H9 (cell line): ENCODE data around the gene GALNT4. TPM values are rescaled to one million over a fixed set of nuclear protein-coding genes. Genes with fewer than 3 reads are reported as not detected.

Source experiments
- DNase-seq: peaks from one replicate; pipeline ENCODE4 v3.0.0-alpha.2; 2017
- H2AFZ ChIP-seq: one replicate; pipeline ENCODE4 v1.6.1; 2013; ENCODE audit warnings: mild to moderate bottlenecking, low read length, control low read depth, moderate library complexity
- H2AK5ac ChIP-seq: 2 replicates; pipeline ENCODE4 v1.6.1; 2013; ENCODE audit warnings: low read length, control low read depth, mixed read lengths; ENCODE audit not compliant: insufficient read length
- H2BK120ac ChIP-seq: one replicate; pipeline ENCODE4 v1.6.1; 2013; ENCODE audit warnings: low read depth, mild to moderate bottlenecking, low read length, control low read depth, inconsistent platforms; ENCODE audit not compliant: poor library complexity, severe bottlenecking
- H2BK12ac ChIP-seq: 2 replicates; pipeline ENCODE4 v1.6.1; 2013; ENCODE audit warnings: low read length, control low read depth, mixed read lengths, low read depth; ENCODE audit not compliant: insufficient read length
- H2BK15ac ChIP-seq: 2 replicates; pipeline ENCODE4 v1.6.1; 2013; ENCODE audit warnings: low read depth, low read length, control low read depth
- H2BK20ac ChIP-seq: one replicate; pipeline ENCODE4 v1.6.1; 2013; ENCODE audit warnings: low read depth, mild to moderate bottlenecking, low read length, control low read depth, inconsistent platforms; ENCODE audit not compliant: poor library complexity, severe bottlenecking
- H2BK5ac ChIP-seq: 2 replicates; pipeline ENCODE4 v1.6.1; 2013; ENCODE audit warnings: low read length, control low read depth, mixed read lengths; ENCODE audit not compliant: insufficient read length
- H3K14ac ChIP-seq: 2 replicates; pipeline ENCODE4 v1.6.1; 2013; ENCODE audit warnings: low read length, control low read depth; ENCODE audit not compliant: insufficient read depth
- H3K18ac ChIP-seq: 2 replicates; pipeline ENCODE4 v1.6.1; 2013; ENCODE audit warnings: low read depth, mild to moderate bottlenecking, mixed read lengths, low read length, control low read depth; ENCODE audit not compliant: insufficient read length
- H3K23ac ChIP-seq: 2 replicates; pipeline ENCODE4 v1.6.1; 2013; ENCODE audit warnings: low read length, control low read depth, mixed read lengths, low read depth; ENCODE audit not compliant: insufficient read length
- H3K23me2 ChIP-seq: 2 replicates; pipeline ENCODE4 v1.6.1; 2013; ENCODE audit warnings: low read depth, mild to moderate bottlenecking, mixed read lengths, low read length, control low read depth; ENCODE audit not compliant: insufficient read length, poor library complexity, severe bottlenecking
- H3K27ac ChIP-seq: 2 replicates; pipeline ENCODE4 v1.5.1; 2013; ENCODE audit warnings: low read length, control low read depth, mixed read lengths, low read depth; ENCODE audit not compliant: insufficient read length
- H3K27me3 ChIP-seq: 2 replicates; pipeline ENCODE4 v1.6.1; 2013; ENCODE audit warnings: low read length, control low read depth, inconsistent platforms; ENCODE audit not compliant: insufficient read depth
- H3K4ac ChIP-seq: 2 replicates; pipeline ENCODE4 v1.6.1; 2013; ENCODE audit warnings: low read depth, mild to moderate bottlenecking, control low read depth, inconsistent platforms, low read length, moderate library complexity
- H3K4me1 ChIP-seq: 2 replicates; pipeline ENCODE4 v1.6.1; 2013; ENCODE audit warnings: low read length, control low read depth, inconsistent platforms; ENCODE audit not compliant: insufficient read depth
- H3K4me2 ChIP-seq: 2 replicates; pipeline ENCODE4 v1.6.1; 2013; ENCODE audit warnings: low read length, control low read depth, mixed read lengths; ENCODE audit not compliant: insufficient read length, insufficient read depth
- H3K56ac ChIP-seq: 2 replicates; pipeline ENCODE4 v1.6.1; 2013; ENCODE audit warnings: low read depth, mild to moderate bottlenecking, mixed read lengths, low read length, control low read depth; ENCODE audit not compliant: insufficient read length
- H3K79me1 ChIP-seq: 2 replicates; pipeline ENCODE4 v1.6.1; 2013; ENCODE audit warnings: low read depth, mild to moderate bottlenecking, moderate library complexity, low read length, control low read depth, inconsistent platforms; ENCODE audit not compliant: insufficient read depth, poor library complexity, severe bottlenecking
- H3K79me2 ChIP-seq: 2 replicates; pipeline ENCODE4 v1.6.1; 2013; ENCODE audit warnings: low read length, control low read depth, inconsistent platforms; ENCODE audit not compliant: insufficient read depth
- H3K9ac ChIP-seq: 2 replicates; pipeline ENCODE4 v1.6.1; 2013; ENCODE audit warnings: low read length, control low read depth, mixed read lengths; ENCODE audit not compliant: insufficient read length; ENCODE audit errors: extremely low read depth
- H3K9me3 ChIP-seq: one replicate; pipeline ENCODE4 v1.6.1; 2013; ENCODE audit warnings: low read depth, low read length, inconsistent platforms; ENCODE audit not compliant: control insufficient read depth
- H3T11ph ChIP-seq: one replicate; pipeline ENCODE4 v1.6.1; 2013; ENCODE audit warnings: mild to moderate bottlenecking, low read length, control low read depth, inconsistent platforms
- H4K20me1 ChIP-seq: one replicate; pipeline ENCODE4 v1.6.1; 2013; ENCODE audit not compliant: control insufficient read depth, insufficient read length, insufficient read depth
- H4K5ac ChIP-seq: 2 replicates; pipeline ENCODE4 v1.6.1; 2013; ENCODE audit warnings: low read depth, mild to moderate bottlenecking, mixed read lengths, low read length, control low read depth; ENCODE audit not compliant: insufficient read length
- H4K8ac ChIP-seq: replicated peaks from 2 replicates; pipeline ENCODE4 v1.6.1; 2013; ENCODE audit warnings: low read length, control low read depth, mixed read lengths, low read depth; ENCODE audit not compliant: insufficient read length
- H4K91ac ChIP-seq: 2 replicates; pipeline ENCODE4 v1.6.1; 2013; ENCODE audit warnings: low read depth, mild to moderate bottlenecking, moderate library complexity, mixed read lengths, low read length, control low read depth; ENCODE audit not compliant: insufficient read length
- H3K27ac Mint-ChIP-seq, 3 experiments: 2 replicates in 2 of 3; 3 replicates in 1 of 3; pipeline ENCODE4 v1.8.0; 2020 to 2021; ENCODE audit warnings: mixed read lengths in 3 of 3, mild to moderate bottlenecking in 1 of 3, moderate library complexity in 1 of 3
- H3K27me3 Mint-ChIP-seq: 2 replicates; pipeline ENCODE4 v1.8.0; 2021; ENCODE audit warnings: low read depth, mild to moderate bottlenecking, moderate library complexity, mixed read lengths
- H3K36me3 Mint-ChIP-seq, 3 experiments: 2 replicates in 2 of 3; 3 replicates in 1 of 3; pipeline ENCODE4 v1.8.0; 2020 to 2021; ENCODE audit warnings: low read depth in 3 of 3, mixed read lengths in 3 of 3; ENCODE audit not compliant: insufficient read depth in 1 of 3
- H3K4me1 Mint-ChIP-seq, 2 experiments: 2 replicates each; pipeline ENCODE4 v1.8.0; 2020; ENCODE audit warnings: mixed read lengths in 2 of 2
- H3K4me3 Mint-ChIP-seq, 2 experiments: 2 replicates in 1 of 2; 3 replicates in 1 of 2; pipeline ENCODE4 v1.8.0; 2020 to 2021; ENCODE audit warnings: mild to moderate bottlenecking in 2 of 2, mixed read lengths in 2 of 2, moderate library complexity in 1 of 2
- H3K9me3 Mint-ChIP-seq, 2 experiments: 2 replicates in 1 of 2; 3 replicates in 1 of 2; pipeline ENCODE4 v1.8.0; 2020; ENCODE audit warnings: mild to moderate bottlenecking in 2 of 2, mixed read lengths in 2 of 2, moderate library complexity in 1 of 2
- WGBS: extraction: QIAGEN DNeasy Blood & Tissue Kit; methylation state at CpG from one replicate; pipeline ENCODE4 v1.1.7; 2013; ENCODE audit warnings: missing lambda C conversion rate, low lambda C conversion rate, mixed read lengths; ENCODE audit not compliant: insufficient read length; ENCODE audit errors: extremely low coverage; 5-methylcytosine and 5-hydroxymethylcytosine counted together
- total RNA-seq: library from RNA; stranded (reverse); gene quantifications from 2 replicates; pipeline ENCODE4 v1.2.1, GENCODE V29; 2021
- TF ChIP-seq, protein P1 (sequence below): fragments of 200-600 bp; sonication (generic); conservative IDR thresholded peaks from 3 replicates; pipeline ENCODE4 v1.8.0; 2021; ENCODE audit warnings: antibody characterized with exemption, mild to moderate bottlenecking

Gene GALNT4
- total RNA-seq, 1 experiment from 2014 or later: 3.1 TPM

DNA sequence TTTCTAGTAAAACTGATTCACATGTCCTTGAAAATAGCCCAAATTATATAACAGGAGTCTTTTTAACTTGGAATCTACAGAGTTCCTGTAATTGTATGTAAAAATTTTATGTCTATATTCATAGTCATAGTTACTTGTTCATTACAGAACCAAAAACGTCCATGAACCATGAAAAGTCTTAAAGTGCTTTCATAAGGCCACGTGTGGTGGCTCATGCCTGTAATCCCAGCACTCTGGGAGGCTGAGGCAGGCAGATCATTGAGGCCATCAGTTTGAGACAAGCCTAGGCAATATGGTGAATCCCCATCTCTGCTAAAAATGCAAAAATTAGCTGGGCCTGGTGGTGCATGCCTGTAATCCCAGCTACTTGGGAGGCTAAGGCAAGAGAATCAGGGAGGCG lies 48.4 kb downstream of the GALNT4 start:
- no peak overlapping the region for H2AFZ ChIP-seq
- TF ChIP-seq, protein P1, sequence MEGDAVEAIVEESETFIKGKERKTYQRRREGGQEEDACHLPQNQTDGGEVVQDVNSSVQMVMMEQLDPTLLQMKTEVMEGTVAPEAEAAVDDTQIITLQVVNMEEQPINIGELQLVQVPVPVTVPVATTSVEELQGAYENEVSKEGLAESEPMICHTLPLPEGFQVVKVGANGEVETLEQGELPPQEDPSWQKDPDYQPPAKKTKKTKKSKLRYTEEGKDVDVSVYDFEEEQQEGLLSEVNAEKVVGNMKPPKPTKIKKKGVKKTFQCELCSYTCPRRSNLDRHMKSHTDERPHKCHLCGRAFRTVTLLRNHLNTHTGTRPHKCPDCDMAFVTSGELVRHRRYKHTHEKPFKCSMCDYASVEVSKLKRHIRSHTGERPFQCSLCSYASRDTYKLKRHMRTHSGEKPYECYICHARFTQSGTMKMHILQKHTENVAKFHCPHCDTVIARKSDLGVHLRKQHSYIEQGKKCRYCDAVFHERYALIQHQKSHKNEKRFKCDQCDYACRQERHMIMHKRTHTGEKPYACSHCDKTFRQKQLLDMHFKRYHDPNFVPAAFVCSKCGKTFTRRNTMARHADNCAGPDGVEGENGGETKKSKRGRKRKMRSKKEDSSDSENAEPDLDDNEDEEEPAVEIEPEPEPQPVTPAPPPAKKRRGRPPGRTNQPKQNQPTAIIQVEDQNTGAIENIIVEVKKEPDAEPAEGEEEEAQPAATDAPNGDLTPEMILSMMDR: no peak
- no peaks in the 10 kb centered on the region for H3K27me3 ChIP-seq
- H3T11ph ChIP-seq: no peak overlapping the region
- H3K56ac ChIP-seq: no peak overlapping the region
- H4K91ac ChIP-seq: no peak overlapping the region
- no peak overlapping the region for H3K4me2 ChIP-seq
- no peak overlapping the region for H3K14ac ChIP-seq
- no peak for DNase-seq
- no peaks in the 10 kb centered on the region for H3K36me3 Mint-ChIP-seq
- no peak overlapping the region for H3K27ac Mint-ChIP-seq
- H3K27me3 Mint-ChIP-seq: no peaks in the 10 kb centered on the region
- no peak overlapping the region for H3K23ac ChIP-seq
- WGBS: no CpG with 5 or more reads among the region's 3 CpGs
- H3K23me2 ChIP-seq: no peaks in the 10 kb centered on the region
- no peaks in the 10 kb centered on the region for H3K4me1 Mint-ChIP-seq
- H2BK20ac ChIP-seq: no peak overlapping the region
- H2BK12ac ChIP-seq: no peak overlapping the region
- H4K5ac ChIP-seq: no peak overlapping the region
- H2BK120ac ChIP-seq: no peak overlapping the region
- no peak overlapping the region for H3K4me3 Mint-ChIP-seq
- no peak overlapping the region for H3K18ac ChIP-seq
- H2AK5ac ChIP-seq: no peak overlapping the region
- no peaks in the 10 kb centered on the region for H3K4me1 ChIP-seq
- no peaks in the 10 kb centered on the region for H3K9me3 Mint-ChIP-seq
- H3K9ac ChIP-seq: no peak overlapping the region
- no peaks in the 10 kb centered on the region for H3K79me2 ChIP-seq
- no peak overlapping the region for H2BK5ac ChIP-seq
- H4K20me1 ChIP-seq: no peaks in the 10 kb centered on the region
- no peak overlapping the region for H3K27ac ChIP-seq
- H4K8ac ChIP-seq: no peak overlapping the region
- H3K79me1 ChIP-seq: no peaks in the 10 kb centered on the region
- no peak overlapping the region for H3K4ac ChIP-seq
- no peak overlapping the region for H2BK15ac ChIP-seq
- no peaks in the 10 kb centered on the region for H3K9me3 ChIP-seq
